Neural cell (in vitro differentiated cells): ENCODE measurements around the gene BTBD1.

Source experiments
- EZH2 ChIP-seq: fragments of 200-600, 300-800 bp; shearing (Covaris generic), sonication (generic); IDR thresholded peaks from 2 replicates; pipeline ENCODE4 v1.6.1; 2014; ENCODE audit warnings: antibody characterized with exemption, low read length, borderline replicate concordance, mild to moderate bottlenecking; ENCODE audit not compliant: insufficient read depth, poor library complexity, severe bottlenecking
- POLR2AphosphoS5 ChIP-seq: IDR thresholded peaks from 2 replicates; pipeline ENCODE4 v1.6.1; 2012
- TAF1 ChIP-seq: IDR thresholded peaks from 2 replicates; pipeline ENCODE4 v1.6.1; 2012; ENCODE audit warnings: low read depth
- TF ChIP-seq, protein P1 (sequence below): fragments of 450-650 bp; IDR thresholded peaks from 2 replicates; pipeline ENCODE4 v1.5.1; 2014; ENCODE audit warnings: antibody characterized with exemption, mild to moderate bottlenecking, moderate library complexity; ENCODE audit not compliant: poor library complexity, severe bottlenecking
- TF ChIP-seq, protein P2 (sequence below): IDR thresholded peaks from 2 replicates; pipeline ENCODE4 v1.6.1; 2012; ENCODE audit warnings: borderline replicate concordance

DNA sequence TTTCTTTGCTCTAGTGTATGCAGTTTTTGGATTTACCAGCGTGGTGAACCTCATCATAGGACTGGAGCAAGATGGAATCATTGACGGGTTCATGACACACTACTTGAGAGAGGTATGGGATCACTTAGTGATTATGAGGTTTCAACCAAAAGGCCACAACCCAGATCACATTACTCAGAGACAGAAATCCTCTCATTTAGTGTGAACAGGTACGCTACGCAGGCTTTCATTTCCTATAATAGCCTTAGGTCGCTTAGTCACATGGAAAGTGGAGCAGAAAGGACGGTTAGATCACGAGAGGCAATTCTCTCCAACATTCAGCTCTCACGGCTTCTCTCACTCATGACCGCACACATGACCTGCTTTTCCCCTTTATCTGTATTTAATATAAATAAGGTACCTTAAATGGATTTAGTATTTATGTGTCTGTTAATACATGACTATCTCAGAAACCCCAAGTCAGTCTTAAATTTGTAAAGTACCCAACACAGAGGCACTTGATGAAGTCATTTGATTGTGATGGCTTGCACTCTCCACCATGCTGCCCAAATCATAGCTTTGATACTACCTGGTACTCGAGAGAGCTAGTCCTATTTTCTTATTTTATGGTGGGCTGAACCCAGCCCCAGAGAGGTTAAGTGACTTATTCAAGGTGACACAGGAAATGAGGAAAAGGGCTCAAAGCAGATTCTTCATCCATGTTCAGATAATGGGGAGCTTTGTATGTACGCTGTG is 48.9 kb upstream of the BTBD1 start:
- TF ChIP-seq, protein P1, sequence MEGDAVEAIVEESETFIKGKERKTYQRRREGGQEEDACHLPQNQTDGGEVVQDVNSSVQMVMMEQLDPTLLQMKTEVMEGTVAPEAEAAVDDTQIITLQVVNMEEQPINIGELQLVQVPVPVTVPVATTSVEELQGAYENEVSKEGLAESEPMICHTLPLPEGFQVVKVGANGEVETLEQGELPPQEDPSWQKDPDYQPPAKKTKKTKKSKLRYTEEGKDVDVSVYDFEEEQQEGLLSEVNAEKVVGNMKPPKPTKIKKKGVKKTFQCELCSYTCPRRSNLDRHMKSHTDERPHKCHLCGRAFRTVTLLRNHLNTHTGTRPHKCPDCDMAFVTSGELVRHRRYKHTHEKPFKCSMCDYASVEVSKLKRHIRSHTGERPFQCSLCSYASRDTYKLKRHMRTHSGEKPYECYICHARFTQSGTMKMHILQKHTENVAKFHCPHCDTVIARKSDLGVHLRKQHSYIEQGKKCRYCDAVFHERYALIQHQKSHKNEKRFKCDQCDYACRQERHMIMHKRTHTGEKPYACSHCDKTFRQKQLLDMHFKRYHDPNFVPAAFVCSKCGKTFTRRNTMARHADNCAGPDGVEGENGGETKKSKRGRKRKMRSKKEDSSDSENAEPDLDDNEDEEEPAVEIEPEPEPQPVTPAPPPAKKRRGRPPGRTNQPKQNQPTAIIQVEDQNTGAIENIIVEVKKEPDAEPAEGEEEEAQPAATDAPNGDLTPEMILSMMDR: no peak
- no peak for TF ChIP-seq TAF1
- no peak for TF ChIP-seq EZH2
- TF ChIP-seq POLR2AphosphoS5: no peak
- TF ChIP-seq, protein P2, sequence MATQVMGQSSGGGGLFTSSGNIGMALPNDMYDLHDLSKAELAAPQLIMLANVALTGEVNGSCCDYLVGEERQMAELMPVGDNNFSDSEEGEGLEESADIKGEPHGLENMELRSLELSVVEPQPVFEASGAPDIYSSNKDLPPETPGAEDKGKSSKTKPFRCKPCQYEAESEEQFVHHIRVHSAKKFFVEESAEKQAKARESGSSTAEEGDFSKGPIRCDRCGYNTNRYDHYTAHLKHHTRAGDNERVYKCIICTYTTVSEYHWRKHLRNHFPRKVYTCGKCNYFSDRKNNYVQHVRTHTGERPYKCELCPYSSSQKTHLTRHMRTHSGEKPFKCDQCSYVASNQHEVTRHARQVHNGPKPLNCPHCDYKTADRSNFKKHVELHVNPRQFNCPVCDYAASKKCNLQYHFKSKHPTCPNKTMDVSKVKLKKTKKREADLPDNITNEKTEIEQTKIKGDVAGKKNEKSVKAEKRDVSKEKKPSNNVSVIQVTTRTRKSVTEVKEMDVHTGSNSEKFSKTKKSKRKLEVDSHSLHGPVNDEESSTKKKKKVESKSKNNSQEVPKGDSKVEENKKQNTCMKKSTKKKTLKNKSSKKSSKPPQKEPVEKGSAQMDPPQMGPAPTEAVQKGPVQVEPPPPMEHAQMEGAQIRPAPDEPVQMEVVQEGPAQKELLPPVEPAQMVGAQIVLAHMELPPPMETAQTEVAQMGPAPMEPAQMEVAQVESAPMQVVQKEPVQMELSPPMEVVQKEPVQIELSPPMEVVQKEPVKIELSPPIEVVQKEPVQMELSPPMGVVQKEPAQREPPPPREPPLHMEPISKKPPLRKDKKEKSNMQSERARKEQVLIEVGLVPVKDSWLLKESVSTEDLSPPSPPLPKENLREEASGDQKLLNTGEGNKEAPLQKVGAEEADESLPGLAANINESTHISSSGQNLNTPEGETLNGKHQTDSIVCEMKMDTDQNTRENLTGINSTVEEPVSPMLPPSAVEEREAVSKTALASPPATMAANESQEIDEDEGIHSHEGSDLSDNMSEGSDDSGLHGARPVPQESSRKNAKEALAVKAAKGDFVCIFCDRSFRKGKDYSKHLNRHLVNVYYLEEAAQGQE: no peak
